K562 (cell line): ENCODE data around the gene KRT39. TPM values are rescaled to one million over a fixed set of nuclear protein-coding genes. Genes with fewer than 3 reads are reported as not detected.

Experiments
- ATAC-seq: fragments of 200-7000 bp; cut with Tn5 transposase; 3 replicates; pipeline ENCODE4 v1.9.1; 2020; ENCODE audit warnings: moderate library complexity
- BruUV-seq: library from RNA; stranded (reverse); fragments of 400-500 nt; replicated peaks from 2 replicates; lab custom pipeline; 2021; lab: Mats Ljungman, UMichigan
- CTCF ChIA-PET: fragments of 300-600 bp; formaldehyde crosslinking; extraction: SDS; loops from one replicate; lab custom pipeline; 2021; ENCODE audit warnings: low intra/inter-chr PET ratio; lab: Yijun Ruan, JAX
- POLR2A ChIA-PET: fragments of 300-600, 350-650 bp; sonication (Branson Sonifier 250); formaldehyde crosslinking; extraction: SDS; loops from one replicate; lab custom pipeline; 2021; ENCODE audit warnings: antibody characterized with exemption, inconsistent platforms; lab: Yijun Ruan, JAX
- DNase-seq, 4 experiments: peaks; one replicate each; pipeline versions ENCODE4 v3.0.0 to v3.0.0-alpha.2; 2011 to 2018; ENCODE audit warnings: low spot score in 3 of 4, mixed read lengths in 3 of 4; ENCODE audit errors: extremely low read depth in 1 of 4
- FAIRE-seq: peaks from 2 replicates; lab custom pipeline; 2011; peaks lifted over from hg19 to GRCh38; lab: Jason Lieb, UNC
- H2AFZ ChIP-seq: 2 replicates; pipeline ENCODE4 v1.6.0; 2011; ENCODE audit warnings: low read depth, low read length, control low read depth, inconsistent platforms
- H3K27ac ChIP-seq: fragments of 200-600 bp; 3 replicates; pipeline ENCODE4 v1.8.0; 2011; ENCODE audit warnings: low read depth, mild to moderate bottlenecking, control low read depth, inconsistent platforms, low read length, moderate library complexity, mixed read lengths; ENCODE audit errors: extremely low read depth
- H3K27me3 ChIP-seq, 2 experiments: fragments of 300-600 bp in 1 of 2; 2 replicates in 1 of 2; 3 replicates in 1 of 2; pipeline versions ENCODE4 v1.6.0 to v1.8.0; 2011; ENCODE audit warnings: inconsistent platforms in 2 of 2, low read length in 2 of 2, mild to moderate bottlenecking in 1 of 2, mixed read lengths in 1 of 2, moderate library complexity in 1 of 2; ENCODE audit not compliant: control insufficient read depth in 2 of 2, insufficient read depth in 2 of 2
- H3K36me3 ChIP-seq: fragments of 300-600 bp; 3 replicates; pipeline ENCODE4 v1.8.0; 2011; ENCODE audit warnings: mild to moderate bottlenecking, low read length, inconsistent platforms; ENCODE audit not compliant: control insufficient read depth, insufficient read depth
- H3K4me1 ChIP-seq, 2 experiments: fragments of 200-600 bp in 1 of 2; replicated peaks in 1 of 2; 2 replicates in 1 of 2; 3 replicates in 1 of 2; pipeline versions ENCODE4 v1.5.1 to v1.8.0; 2011; ENCODE audit warnings: inconsistent platforms in 2 of 2, low read length in 2 of 2, mild to moderate bottlenecking in 1 of 2, mixed read lengths in 1 of 2, moderate library complexity in 1 of 2; ENCODE audit not compliant: control insufficient read depth in 2 of 2, insufficient read depth in 2 of 2
- H3K4me2 ChIP-seq: 2 replicates; pipeline ENCODE4 v1.6.1; 2011; ENCODE audit warnings: low read length, control low read depth, inconsistent platforms, mixed read lengths; ENCODE audit not compliant: insufficient read depth
- H3K4me3 ChIP-seq: fragments of 200-600 bp; sonication (generic), shearing (Covaris generic); 2 replicates; pipeline ENCODE4 v1.5.1; 2016; ENCODE audit warnings: control low read depth, inconsistent platforms
- H3K79me2 ChIP-seq: fragments of 200-600 bp; 3 replicates; pipeline ENCODE4 v1.8.0; 2011; ENCODE audit warnings: low read length, inconsistent platforms; ENCODE audit not compliant: control insufficient read depth, insufficient read depth
- H3K9ac ChIP-seq, 2 experiments: 2 replicates each; pipeline versions ENCODE4 v1.6.0 to v1.6.1; 2011; ENCODE audit warnings: low read depth in 2 of 2, low read length in 2 of 2, control low read depth in 1 of 2, inconsistent platforms in 1 of 2, mild to moderate bottlenecking in 1 of 2, mixed read lengths in 1 of 2; ENCODE audit not compliant: insufficient read depth in 1 of 2
- H3K9me1 ChIP-seq: one replicate; pipeline ENCODE4 v1.6.0; 2011; ENCODE audit warnings: inconsistent platforms, mild to moderate bottlenecking, low read length, moderate library complexity; ENCODE audit not compliant: control insufficient read depth, insufficient read depth
- H3K9me3 ChIP-seq: replicated peaks from 2 replicates; pipeline ENCODE4 v1.5.1; 2011; ENCODE audit warnings: low read depth, low read length, inconsistent platforms; ENCODE audit not compliant: control insufficient read depth, insufficient read depth
- H4K20me1 ChIP-seq: replicated peaks from 2 replicates; pipeline ENCODE4 v1.6.1; 2011; ENCODE audit warnings: low read length, inconsistent platforms, mixed read lengths; ENCODE audit not compliant: control insufficient read depth, insufficient read depth
- CEBPB ChIP-seq: fragments of 450-650 bp; IDR thresholded peaks from 2 replicates; pipeline ENCODE4 v1.6.1; 2016; ENCODE audit warnings: missing genetic modification characterization, missing compliant biosample characterization
- CEBPG ChIP-seq, 3 experiments: fragments of 200-800 bp in 1 of 3; sonication (Bioruptor generic) in 1 of 3; sonication (generic) in 1 of 3; formaldehyde crosslinking in 1 of 3; IDR thresholded peaks in 2 of 3; conservative IDR thresholded peaks in 1 of 3; 2 replicates each; pipeline versions ENCODE4 v1.6.1 to v1.8.0; 2016 to 2022; ENCODE audit warnings: missing compliant biosample characterization in 2 of 3, missing genetic modification characterization in 2 of 3, mild to moderate bottlenecking in 1 of 3, missing genetic modification reagents in 1 of 3
- CHD2 ChIP-seq: IDR thresholded peaks from 2 replicates; pipeline ENCODE4 v1.6.1; 2011; ENCODE audit warnings: low read depth, low read length
- GATAD2A ChIP-seq: fragments of 450-650 bp; IDR thresholded peaks from 2 replicates; pipeline ENCODE4 v1.6.1; 2017
- ZNF780A ChIP-seq: fragments of 250-450 bp; sonication (Bioruptor Pico); IDR thresholded peaks from 2 replicates; pipeline ENCODE4 v1.5.0; 2021; ENCODE audit warnings: mild to moderate bottlenecking
- whole genome bisulfite sequencing: fragments of 100-300 bp; shearing (Covaris generic); methylation state at CpG from one replicate; pipeline ENCODE4 v1.1.6; 2016; ENCODE audit warnings: low coverage, mixed read lengths; ENCODE audit not compliant: insufficient coverage; ENCODE audit errors: missing lambda C conversion rate; 5-methylcytosine and 5-hydroxymethylcytosine counted together
- in situ Hi-C: fragments of 300-500 bp; cut with MboI; formaldehyde crosslinking; loops from 4 replicates; pipeline ENCODE4 v1.15.0; 2018; ENCODE audit warnings: inconsistent platforms, mixed read lengths
- intact Hi-C: fragments of 100-400 bp; cut with micrococcal nuclease; formaldehyde crosslinking; loops from 2 replicates; pipeline ENCODE4 v1.14.2; 2022
- polyA plus RNA-seq, 8 experiments: library from polyadenylated mRNA; depleted of rRNA in 4 of 8; stranded (reverse) in 5 of 8; unstranded in 3 of 8; fragments of >200 nt; fragmentation: Nextera tagmentation in 2 of 8; fragmentation: Illumina TruSeq in 1 of 8; extraction: Ambion mirVana in 2 of 8; extraction: Trizol in 1 of 8; gene quantifications; 2 replicates each; pipeline versions ENCODE4 v1.2.1 to v1.2.3, GENCODE V29; 2011 to 2014; ENCODE audit warnings: inconsistent platforms in 1 of 8, missing spikeins in 1 of 8
- total RNA-seq, 7 experiments: library from RNA; depleted of rRNA in 6 of 7; stranded (reverse); fragments of >200 nt in 6 of 7; fragmentation: Illumina TruSeq in 2 of 7; extraction: Trizol in 2 of 7; gene quantifications; 2 replicates each; pipeline versions ENCODE4 v1.2.1 to v1.2.3, GENCODE V29; 2011 to 2021; ENCODE audit warnings: low replicate concordance in 1 of 7
- TF ChIP-seq, protein P1 (sequence below): IDR thresholded peaks from 3 replicates; pipeline ENCODE4 v1.6.1; 2011; ENCODE audit warnings: borderline replicate concordance, mild to moderate bottlenecking; ENCODE audit not compliant: insufficient read length, insufficient read depth

Gene KRT39
- total and polyA plus RNA-seq, 9 of the 15 experiments (the other 6 are each of a cell fraction or from before 2014, with no cell fraction given): not detected

DNA sequence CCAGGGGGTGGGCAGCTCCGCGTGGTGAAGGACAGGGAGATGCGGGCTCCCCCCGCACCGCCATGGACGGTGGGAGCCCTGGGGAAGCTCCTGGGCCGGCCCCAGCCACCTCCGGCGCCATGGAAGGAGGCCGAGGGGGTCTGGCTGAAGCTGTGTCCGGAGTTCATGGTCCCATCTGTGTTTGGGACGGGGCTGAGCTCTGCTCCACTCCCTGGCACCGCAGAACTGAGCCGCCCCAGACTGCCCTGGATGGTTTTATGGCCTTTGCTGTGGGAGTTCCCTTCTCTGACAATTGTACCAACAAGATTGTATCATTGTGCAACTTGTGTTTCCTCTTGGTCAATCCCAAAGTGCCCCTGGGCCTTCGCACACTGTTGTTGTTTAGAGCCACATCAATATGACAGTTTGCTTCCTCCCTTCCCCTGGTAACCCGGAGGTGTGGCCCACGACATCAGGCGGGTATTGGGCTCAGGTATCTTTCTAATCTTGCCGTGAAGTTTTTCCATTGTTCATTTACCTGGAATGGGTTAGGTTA, 30.2 kb downstream of the KRT39 start:
- Histone ChIP-seq H4K20me1 (no peaks in the 10 kb centered on the region), H3K9me1 (no peaks in the 10 kb centered on the region), H3K4me2 (no peak overlapping the region), H3K79me2 (no peaks in the 10 kb centered on the region), H3K4me1 (peaks cover 0 to 5% of the 10 kb centered on the region in 2 experiments; a peak in 1 of 5 replicates), H2AFZ (no peak overlapping the region), H3K36me3 (no peaks in the 10 kb centered on the region), H3K27ac (no peak overlapping the region), H3K27me3 (peaks cover 22 to 25% of the 10 kb centered on the region in 2 experiments), H3K9ac (no peak overlapping the region)
- CTCF ChIA-PET: no interaction called here
- no peak for DNase-seq
- no peak for ATAC-seq
- in situ Hi-C loops: no loop called here
- no TSS peak for BruUV-seq
- no peak for TF ChIP-seq CEBPG (CRISPR knock-in tag; IDR thresholded peaks at IDR 0.05)
- 0 out of 4 replicates have a peak, but pooled peaks of 1 of the 2 experiments have one; percentile 7 for TF ChIP-seq CEBPG (tag; conservative IDR thresholded peaks at IDR 0.05 in 1 of 2, IDR thresholded peaks at IDR 0.05 in 1 of 2)
- peak; percentile 14; the same call in 1 of the 2 replicates for TF ChIP-seq CEBPB
- TF ChIP-seq ZNF780A: no peak
- TF ChIP-seq, all 486 proteins: peak for 2
- no peak for FAIRE-seq
- Histone ChIP-seq H3K9me3 (no peaks in the 10 kb centered on the region), H3K4me3 (no peak overlapping the region)
- intact Hi-C loops: no loop called here
- POLR2A ChIA-PET: interaction anchor here (0.7 kb wide), 1 partner anchor 753 kb away, joined by 4 read pairs; no protein-coding TSS in a partner anchor
- 0% methylated on average over 19 of the region's 19 CpGs for WGBS

DNA sequence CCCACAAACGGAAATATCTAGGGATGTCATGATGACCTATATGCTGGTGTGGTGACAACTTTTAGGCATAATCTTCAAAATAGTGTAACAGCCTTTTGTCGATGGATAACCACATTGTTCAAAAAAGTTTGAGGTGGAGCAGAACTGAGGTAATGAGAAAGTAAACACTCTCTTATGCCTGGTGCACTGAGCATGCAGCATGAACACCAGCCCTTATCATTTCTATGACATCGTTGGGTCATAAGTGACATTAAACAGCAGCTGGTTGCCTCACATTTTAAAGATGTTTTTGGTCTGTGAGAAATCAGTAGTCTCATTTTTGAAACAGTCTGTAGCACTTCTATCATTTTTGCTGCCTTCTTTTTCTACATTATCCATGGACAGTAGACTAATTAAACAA, 31.1 kb downstream of the KRT39 start:
- DNase-seq (no peak), ATAC-seq (no peak), FAIRE-seq (no peak)
- no TSS peak for BruUV-seq
- Histone ChIP-seq H3K9me1 (no peaks in the 10 kb centered on the region), H3K9me3 (no peaks in the 10 kb centered on the region), H3K27ac (no peak overlapping the region), H3K36me3 (no peaks in the 10 kb centered on the region), H3K27me3 (peaks cover 22 to 25% of the 10 kb centered on the region in 2 experiments), H3K79me2 (no peaks in the 10 kb centered on the region), H3K9ac (no peak overlapping the region), H2AFZ (no peak overlapping the region), H3K4me1 (peaks cover 0 to 5% of the 10 kb centered on the region in 2 experiments; a peak in 2 of 5 replicates), H3K4me2 (no peak overlapping the region), H3K4me3 (no peak overlapping the region), H4K20me1 (no peaks in the 10 kb centered on the region)
- POLR2A ChIA-PET: no interaction called here
- TF ChIP-seq, protein P1, sequence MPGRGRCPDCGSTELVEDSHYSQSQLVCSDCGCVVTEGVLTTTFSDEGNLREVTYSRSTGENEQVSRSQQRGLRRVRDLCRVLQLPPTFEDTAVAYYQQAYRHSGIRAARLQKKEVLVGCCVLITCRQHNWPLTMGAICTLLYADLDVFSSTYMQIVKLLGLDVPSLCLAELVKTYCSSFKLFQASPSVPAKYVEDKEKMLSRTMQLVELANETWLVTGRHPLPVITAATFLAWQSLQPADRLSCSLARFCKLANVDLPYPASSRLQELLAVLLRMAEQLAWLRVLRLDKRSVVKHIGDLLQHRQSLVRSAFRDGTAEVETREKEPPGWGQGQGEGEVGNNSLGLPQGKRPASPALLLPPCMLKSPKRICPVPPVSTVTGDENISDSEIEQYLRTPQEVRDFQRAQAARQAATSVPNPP: no peak
- TF ChIP-seq CHD2 (no peak), GATAD2A (no peak)
- CTCF ChIA-PET: no interaction called here
- intact Hi-C loops: no loop called here
- in situ Hi-C loops: no loop called here
- 0% methylated on average over 3 of the region's 3 CpGs for WGBS
